Subcutaneous abdominal adipose tissue (tissue), 5 donors: ENCODE measurements around the gene PHYHIPL.
A peak's percentile ranks its signal among the peaks of the same experiment; 100 is the strongest.

Experiments
- H3K27ac ChIP-seq: one replicate; pipeline ENCODE4 v1.7.0; 2013; ENCODE audit warnings: low read depth, mild to moderate bottlenecking, inconsistent platforms, low read length, moderate library complexity
- H3K27me3 ChIP-seq, 5 donors: one replicate each; pipeline ENCODE4 v1.7.0; 2013; ENCODE audit warnings: low read length in 5 of 5, inconsistent platforms in 1 of 5; ENCODE audit not compliant: control insufficient read depth in 5 of 5, insufficient read depth in 4 of 5
- H3K36me3 ChIP-seq, 5 donors: one replicate each; pipeline ENCODE4 v1.7.0; 2013; ENCODE audit warnings: low read length in 5 of 5; ENCODE audit not compliant: control insufficient read depth in 5 of 5, insufficient read depth in 5 of 5
- H3K4me1 ChIP-seq, 5 donors: one replicate each; pipeline ENCODE4 v1.7.0; 2013; ENCODE audit warnings: low read length in 5 of 5, mild to moderate bottlenecking in 3 of 5, moderate library complexity in 1 of 5; ENCODE audit not compliant: control insufficient read depth in 5 of 5, insufficient read depth in 5 of 5
- H3K4me3 ChIP-seq, 5 donors: one replicate each; pipeline ENCODE4 v1.7.0; 2013; ENCODE audit warnings: low read length in 5 of 5, low read depth in 1 of 5
- H3K9ac ChIP-seq, 5 donors: one replicate each; pipeline ENCODE4 v1.7.0; 2013; ENCODE audit warnings: low read length in 5 of 5, mild to moderate bottlenecking in 4 of 5, moderate library complexity in 3 of 5
- H3K9me3 ChIP-seq, 5 donors: one replicate each; pipeline ENCODE4 v1.7.0; 2013; ENCODE audit warnings: low read length in 5 of 5; ENCODE audit not compliant: control insufficient read depth in 5 of 5
- donor health status: healthy.
- donor health status: healthy.
- donor health status: healthy.
- donor health status: healthy.
- donor health status: healthy.

Gene PHYHIPL

DNA sequence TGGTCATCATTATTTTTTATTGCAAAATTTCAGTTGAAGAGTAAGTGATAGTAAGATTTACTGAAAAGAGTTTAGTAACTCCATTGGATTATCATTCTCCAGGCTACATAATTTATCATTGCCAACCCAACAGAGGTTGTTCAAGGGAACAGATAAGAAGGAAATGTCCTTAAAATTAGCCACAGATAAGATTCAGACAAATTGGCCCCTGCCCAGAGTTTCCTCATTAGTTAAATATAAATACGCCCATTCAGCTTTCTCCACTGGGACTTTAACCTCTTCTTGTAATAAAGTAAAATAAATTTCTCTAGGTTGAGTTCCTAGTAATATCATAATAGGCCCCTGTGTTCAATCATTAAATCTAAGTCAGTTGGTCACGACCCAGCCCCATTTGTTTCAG is 27.7 kb upstream of the PHYHIPL start:
- H3K4me1 ChIP-seq: no peaks in the 10 kb centered on the region
- no peaks in the 10 kb centered on the region for H3K9me3 ChIP-seq
- H3K36me3 ChIP-seq: no peaks in the 10 kb centered on the region
- no peak overlapping the region for H3K9ac ChIP-seq
- H3K27me3 ChIP-seq: no peaks in the 10 kb centered on the region
- H3K4me3 ChIP-seq: no peak overlapping the region
- H3K27ac ChIP-seq: no peak overlapping the region

DNA sequence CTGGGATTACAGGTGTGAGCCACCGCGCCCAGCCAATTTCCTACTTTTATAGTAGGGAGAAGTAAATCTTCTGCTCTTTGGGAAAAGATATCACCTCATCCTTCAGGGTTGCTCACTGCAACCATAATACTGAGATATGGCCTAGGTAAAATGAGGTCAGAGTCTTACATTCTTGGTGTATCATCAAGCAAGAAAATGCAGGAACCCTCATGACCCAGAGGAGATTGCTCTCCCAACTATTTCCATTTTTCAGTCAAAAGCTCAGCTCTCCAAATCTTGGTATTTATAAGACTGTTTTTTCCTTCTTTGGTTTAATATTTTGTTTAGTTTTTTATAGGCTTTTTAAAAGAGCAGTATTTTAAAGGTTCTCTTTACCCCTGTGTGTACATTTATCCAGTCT is 20.9 kb upstream of the PHYHIPL start:
- Histone ChIP-seq H3K27me3 (no peaks in the 10 kb centered on the region), H3K4me3 (no peak overlapping the region), H3K27ac (no peak overlapping the region), H3K36me3 (no peaks in the 10 kb centered on the region), H3K4me1 (no peaks in the 10 kb centered on the region), H3K9me3 (no peaks in the 10 kb centered on the region), H3K9ac (no peak overlapping the region)

DNA sequence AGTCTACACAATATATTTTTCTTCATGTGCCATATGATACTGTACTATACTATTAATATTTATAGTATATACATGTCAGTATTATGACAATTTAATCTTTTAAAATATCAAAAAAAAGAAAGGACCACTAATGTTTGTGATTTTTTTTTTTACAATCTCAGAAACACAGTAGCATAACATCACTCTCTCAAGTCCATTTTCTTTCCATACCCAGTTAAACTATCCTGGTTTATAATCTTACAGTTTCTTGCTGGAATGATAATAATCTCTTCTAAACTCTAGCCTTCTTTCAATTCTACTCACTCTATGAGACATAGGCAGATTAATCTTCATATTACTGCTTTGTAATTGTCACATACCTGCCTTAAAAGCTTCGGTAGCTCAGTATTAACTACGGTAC is 8.9 kb upstream of the PHYHIPL start:
- Histone ChIP-seq H3K27ac (no peak overlapping the region), H3K9ac (no peak overlapping the region), H3K27me3 (no peaks in the 10 kb centered on the region), H3K4me1 (no peaks in the 10 kb centered on the region), H3K4me3 (no peak overlapping the region), H3K36me3 (no peaks in the 10 kb centered on the region), H3K9me3 (peaks cover 0 to 3% (median 3%) of the 10 kb centered on the region in 5 donors)

DNA sequence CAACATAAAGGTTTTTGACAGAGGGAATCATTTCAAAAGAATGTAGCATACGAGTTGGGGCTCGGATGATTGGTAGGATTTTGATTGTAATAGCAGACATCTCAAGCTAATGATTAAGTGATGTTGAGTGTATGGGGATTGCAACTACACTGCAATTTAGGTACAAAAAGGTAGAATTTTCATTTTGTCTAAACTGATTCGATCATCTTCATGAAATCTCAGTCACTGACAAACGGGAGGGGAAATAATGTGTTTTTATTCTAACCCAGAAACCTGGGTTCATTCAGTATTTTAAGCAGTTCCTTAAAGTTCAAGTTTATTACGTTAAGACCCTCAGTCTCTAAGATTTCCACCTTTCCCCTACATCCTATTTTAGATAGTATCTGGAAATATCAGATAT is 3.9 kb upstream of the PHYHIPL start:
- H3K27ac ChIP-seq: no peak overlapping the region

DNA sequence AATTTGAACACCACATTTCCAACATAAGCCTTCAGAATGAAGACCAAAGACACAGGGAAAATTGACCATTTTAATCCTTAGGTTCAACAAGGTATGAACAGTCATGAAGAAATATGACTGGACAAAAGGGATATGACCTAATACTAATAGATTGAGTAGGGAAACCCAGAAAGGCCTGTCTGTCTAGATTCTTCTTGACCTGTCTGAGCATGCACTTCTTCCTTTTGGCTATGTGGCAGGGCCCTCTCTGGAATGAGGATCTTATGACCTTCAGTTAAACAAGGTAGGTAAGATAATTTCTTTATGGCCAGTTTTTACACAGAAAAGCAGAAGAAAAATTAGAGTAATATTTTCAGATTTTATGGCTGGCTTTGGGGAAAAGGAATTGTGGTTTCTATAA is 3.0 kb upstream of the PHYHIPL start:
- H3K9me3 ChIP-seq: peaks cover 0 to 3% (median 3%) of the 10 kb centered on the region in 5 donors
- peaks cover 0 to 18% (median 15%) of the 10 kb centered on the region in 5 donors for H3K4me1 ChIP-seq
- H3K9ac ChIP-seq: no peak overlapping the region
- no peak overlapping the region for H3K4me3 ChIP-seq
- H3K27me3 ChIP-seq: peaks cover 8 to 19% (median 16%) of the 10 kb centered on the region in 5 donors
- no peak overlapping the region for H3K27ac ChIP-seq
- no peaks in the 10 kb centered on the region for H3K36me3 ChIP-seq

More for the DNA sequence above, 3.9 kb upstream of the PHYHIPL start:
- peaks cover 0 to 3% (median 3%) of the 10 kb centered on the region in 5 donors for H3K9me3 ChIP-seq
- H3K4me1 ChIP-seq: peaks cover 0 to 18% (median 15%) of the 10 kb centered on the region in 5 donors
- no peak overlapping the region for H3K4me3 ChIP-seq
- no peak overlapping the region for H3K9ac ChIP-seq
- H3K36me3 ChIP-seq: no peaks in the 10 kb centered on the region
- peaks cover 8 to 19% (median 16%) of the 10 kb centered on the region in 5 donors for H3K27me3 ChIP-seq

DNA sequence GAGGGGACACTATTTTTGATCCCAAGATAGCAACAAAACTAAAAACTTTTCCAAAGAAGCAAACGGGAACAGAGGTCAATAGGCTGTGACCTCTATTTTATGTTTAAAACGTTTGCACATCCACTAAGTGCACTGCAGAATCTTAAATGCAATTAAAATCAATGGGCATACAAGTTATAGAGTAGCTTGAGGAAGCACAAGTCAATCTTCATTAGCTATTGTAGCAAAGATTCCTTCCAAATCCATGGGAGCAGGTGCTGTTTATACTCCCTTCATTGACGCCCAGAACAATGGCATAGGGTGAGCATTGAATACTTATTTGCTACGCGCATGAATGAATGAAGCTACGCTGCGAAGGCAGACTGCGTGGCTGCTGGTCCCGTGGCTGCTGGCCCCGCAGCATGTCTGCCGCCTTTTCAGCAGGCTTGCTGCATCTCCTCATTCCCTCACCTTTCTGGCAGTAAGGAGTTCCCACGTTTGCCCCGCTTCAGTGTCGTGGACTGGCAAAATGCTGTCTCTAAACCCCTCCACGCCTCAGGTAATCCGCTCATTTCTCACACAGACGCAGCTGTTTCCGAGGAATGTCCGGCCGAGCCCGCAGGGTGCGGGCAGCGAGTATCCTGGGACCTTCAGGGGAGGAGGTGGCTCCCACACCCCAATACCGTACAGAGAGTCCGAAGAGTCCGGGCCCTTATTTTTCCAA is 754 bp upstream of the PHYHIPL start:
- no peak overlapping the region for H3K9ac ChIP-seq
- peak overlapping the region in 3 of 5 donors; percentile 43 to 61 (median 51) for H3K4me3 ChIP-seq
- H3K27me3 ChIP-seq: peaks cover 8 to 19% (median 16%) of the 10 kb centered on the region in 5 donors
- H3K9me3 ChIP-seq: no peaks in the 10 kb centered on the region
- H3K4me1 ChIP-seq: peaks cover 0 to 18% (median 15%) of the 10 kb centered on the region in 5 donors
- H3K36me3 ChIP-seq: no peaks in the 10 kb centered on the region
- H3K27ac ChIP-seq: no peak overlapping the region

DNA sequence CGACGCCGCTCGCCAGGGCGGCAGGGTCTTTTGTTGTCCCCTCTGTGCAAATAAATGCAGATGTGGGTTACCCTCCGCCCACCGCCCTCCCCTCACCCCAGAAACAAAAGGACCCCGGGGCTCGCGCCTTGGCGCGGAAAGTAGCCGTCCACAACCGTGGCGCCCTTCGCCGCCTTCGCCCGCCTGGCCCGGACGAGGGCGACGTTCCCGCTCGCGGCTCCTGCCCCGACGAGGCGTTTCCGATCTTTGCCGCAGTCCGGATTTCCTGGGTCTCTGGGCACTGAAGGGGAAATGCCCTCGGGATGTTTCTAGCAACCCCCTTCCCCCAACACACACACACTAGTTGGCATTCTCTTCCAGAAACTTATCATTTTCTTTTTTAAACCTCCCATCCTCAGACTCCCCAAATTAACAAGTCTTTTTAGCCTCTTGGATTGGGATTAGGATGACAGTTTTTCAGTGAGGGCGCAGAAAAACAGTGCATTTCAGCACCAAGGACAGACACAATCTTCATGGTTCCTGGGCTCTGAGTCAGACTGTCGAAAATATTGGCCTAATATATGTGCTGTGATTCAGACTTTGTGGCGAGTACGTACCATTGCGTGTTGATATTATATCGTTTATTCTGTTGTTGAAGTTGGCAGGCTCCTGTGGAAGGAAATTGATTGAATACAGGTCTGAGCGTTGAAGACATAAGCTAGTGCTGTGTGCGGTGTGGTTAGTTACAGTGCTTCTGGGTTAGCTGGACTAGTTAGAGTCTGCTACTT is 771 bp downstream of the PHYHIPL start:
- Histone ChIP-seq H3K9me3 (no peaks in the 10 kb centered on the region), H3K4me3 (peak overlapping the region in 3 of 5 donors; percentile 43 to 61 (median 51)), H3K27me3 (peaks cover 8 to 19% (median 16%) of the 10 kb centered on the region in 5 donors), H3K9ac (no peak overlapping the region), H3K27ac (no peak overlapping the region), H3K36me3 (no peaks in the 10 kb centered on the region), H3K4me1 (peaks cover 0 to 18% (median 15%) of the 10 kb centered on the region in 5 donors)

DNA sequence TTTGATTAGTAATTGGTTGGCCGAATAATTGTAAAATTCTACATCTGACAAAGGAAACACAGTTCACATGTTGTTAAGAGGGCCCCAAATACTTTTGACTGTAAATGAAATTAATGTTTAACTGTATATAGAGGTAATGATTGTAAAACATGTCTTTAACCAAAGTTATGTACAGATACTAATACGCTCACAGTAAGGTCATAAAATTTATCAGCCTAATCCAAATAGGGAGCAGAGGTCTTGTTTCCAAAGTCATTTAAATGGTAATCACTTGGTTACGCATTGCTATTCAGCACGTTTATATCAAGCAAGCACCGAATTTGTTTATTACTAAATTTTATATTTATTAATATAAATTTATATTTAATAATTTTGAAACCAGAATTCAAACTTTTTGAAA is 1.4 kb downstream of the PHYHIPL start:
- Histone ChIP-seq H3K9ac (no peak overlapping the region), H3K27ac (no peak overlapping the region), H3K9me3 (no peaks in the 10 kb centered on the region), H3K27me3 (peaks cover 8 to 19% (median 16%) of the 10 kb centered on the region in 5 donors), H3K4me3 (no peak overlapping the region), H3K36me3 (no peaks in the 10 kb centered on the region), H3K4me1 (peaks cover 0 to 18% (median 15%) of the 10 kb centered on the region in 5 donors)

DNA sequence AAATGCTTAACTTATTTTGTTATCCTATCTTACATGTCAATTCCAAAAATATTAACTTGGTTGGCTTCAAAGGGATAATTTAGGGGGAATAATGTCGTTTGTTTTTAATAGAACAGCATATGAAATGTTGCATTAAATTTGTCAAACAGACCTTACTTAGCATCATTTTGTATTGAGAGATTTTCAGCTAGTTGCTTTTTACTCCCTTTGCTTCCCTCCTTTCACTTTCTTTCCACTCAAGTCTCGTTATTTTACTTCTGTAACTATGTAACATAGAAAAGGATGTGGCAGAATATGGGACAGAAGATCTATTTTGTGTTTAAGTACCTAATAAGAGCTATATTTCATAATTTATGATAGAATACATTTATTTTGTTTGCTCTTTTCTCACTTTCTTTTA is 2.6 kb downstream of the PHYHIPL start:
- no peaks in the 10 kb centered on the region for H3K36me3 ChIP-seq
- no peaks in the 10 kb centered on the region for H3K9me3 ChIP-seq
- H3K4me1 ChIP-seq: peaks cover 0 to 18% (median 15%) of the 10 kb centered on the region in 5 donors
- peaks cover 8 to 19% (median 16%) of the 10 kb centered on the region in 5 donors for H3K27me3 ChIP-seq
- H3K27ac ChIP-seq: no peak overlapping the region
- no peak overlapping the region for H3K4me3 ChIP-seq
- H3K9ac ChIP-seq: no peak overlapping the region

DNA sequence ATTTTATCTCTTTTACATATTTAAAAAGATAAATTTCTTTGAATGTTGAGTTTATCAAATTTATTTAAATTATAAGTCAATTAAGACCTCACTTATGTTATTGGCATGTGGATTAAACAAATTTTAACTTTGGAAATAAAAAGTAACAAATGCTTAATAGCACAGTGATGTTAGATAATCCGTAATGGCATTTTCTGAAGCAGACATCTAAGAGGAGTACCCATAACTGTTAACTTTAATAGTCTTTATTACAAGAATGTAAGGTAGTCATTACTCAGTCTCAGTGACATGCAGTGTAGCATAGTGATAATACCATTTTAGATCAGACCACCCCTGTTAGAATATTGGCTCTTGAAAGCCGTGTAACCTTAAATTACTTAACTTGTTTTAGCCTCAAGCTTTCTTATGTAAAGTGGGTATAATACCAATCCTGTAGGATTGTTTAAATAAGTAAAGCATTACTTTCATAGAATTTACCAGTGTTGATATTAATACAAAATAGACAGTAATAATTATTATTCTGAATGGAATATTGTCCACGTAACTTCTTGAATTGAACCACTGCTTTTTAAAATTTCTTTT is 4.3 kb downstream of the PHYHIPL start:
- Histone ChIP-seq H3K27ac (no peak overlapping the region), H3K27me3 (peaks cover 7 to 16% (median 12%) of the 10 kb centered on the region in 5 donors), H3K4me3 (no peak overlapping the region), H3K4me1 (peaks cover 0 to 16% (median 14%) of the 10 kb centered on the region in 5 donors), H3K36me3 (no peaks in the 10 kb centered on the region), H3K9me3 (no peaks in the 10 kb centered on the region), H3K9ac (no peak overlapping the region)
